ENCODE data around the gene SHH.

SHH gene

DNA sequence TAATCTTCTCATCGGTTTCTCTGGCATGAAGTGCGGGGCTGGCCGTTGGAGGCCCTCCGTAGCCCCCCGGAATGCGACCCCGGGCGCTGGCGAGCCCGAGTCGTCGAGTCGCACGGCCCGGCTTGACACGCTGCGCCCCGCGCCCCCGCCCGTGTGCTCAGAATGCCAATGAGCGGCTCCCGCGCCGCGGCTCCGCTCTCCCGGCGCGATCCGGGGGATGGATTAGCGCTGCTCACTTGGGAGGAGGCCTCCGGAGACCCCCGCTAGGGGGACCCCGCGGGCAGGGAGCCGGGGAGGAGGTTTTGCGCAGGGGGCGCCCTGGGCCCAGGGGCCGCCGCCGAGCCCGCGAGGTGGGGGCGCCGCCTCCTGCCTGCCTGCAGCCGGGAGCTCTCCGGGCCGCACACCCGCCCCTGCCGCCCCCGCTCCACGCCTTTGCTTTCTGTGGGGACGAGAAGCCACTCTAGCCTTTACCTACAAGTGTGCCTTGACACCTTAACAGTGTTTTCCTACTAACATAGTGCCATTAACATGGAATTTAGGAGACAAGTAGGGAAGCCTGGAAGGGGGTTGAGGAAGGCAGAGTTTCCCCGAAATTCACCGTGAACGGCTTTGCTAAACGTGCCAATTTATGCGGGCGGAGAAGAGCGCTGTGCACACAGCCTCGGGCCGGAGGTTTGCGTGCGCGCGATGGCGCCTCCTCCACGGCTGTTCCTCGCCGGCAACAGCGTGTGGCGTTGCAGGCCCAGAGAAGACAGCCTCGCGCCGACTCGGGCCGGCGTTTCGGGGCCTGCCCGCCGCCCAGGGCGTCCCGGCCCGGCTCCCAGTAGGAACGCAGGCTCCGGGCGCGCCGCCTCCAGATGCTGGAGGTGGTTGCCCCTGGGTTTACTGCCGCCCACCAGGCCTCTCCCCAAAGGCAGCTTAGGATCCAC, 7.1 kb downstream of the SHH start:
- peak; percentile 31 for DNase-seq

DNA sequence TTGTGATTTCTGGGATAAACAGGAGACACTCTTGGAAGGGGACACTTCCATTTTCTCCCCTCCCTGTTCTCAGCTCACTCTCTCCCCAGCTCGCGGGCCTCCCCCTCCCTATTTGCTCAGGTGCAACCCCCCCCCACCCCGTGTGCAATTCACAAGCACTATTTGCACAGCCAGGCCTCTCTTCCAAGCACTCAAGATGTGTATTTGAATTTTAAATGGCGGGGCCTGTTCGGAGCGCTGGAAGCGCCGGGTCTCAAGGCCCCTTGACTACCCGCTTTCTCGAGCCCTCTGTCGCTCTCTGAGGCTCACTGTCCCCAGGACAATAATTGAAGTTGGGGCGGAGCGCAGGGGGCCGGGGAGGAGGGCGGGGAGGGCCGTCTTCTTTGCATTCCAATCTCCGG, 7.8 kb downstream of the SHH start:
- DNase-seq = no peak

DNA sequence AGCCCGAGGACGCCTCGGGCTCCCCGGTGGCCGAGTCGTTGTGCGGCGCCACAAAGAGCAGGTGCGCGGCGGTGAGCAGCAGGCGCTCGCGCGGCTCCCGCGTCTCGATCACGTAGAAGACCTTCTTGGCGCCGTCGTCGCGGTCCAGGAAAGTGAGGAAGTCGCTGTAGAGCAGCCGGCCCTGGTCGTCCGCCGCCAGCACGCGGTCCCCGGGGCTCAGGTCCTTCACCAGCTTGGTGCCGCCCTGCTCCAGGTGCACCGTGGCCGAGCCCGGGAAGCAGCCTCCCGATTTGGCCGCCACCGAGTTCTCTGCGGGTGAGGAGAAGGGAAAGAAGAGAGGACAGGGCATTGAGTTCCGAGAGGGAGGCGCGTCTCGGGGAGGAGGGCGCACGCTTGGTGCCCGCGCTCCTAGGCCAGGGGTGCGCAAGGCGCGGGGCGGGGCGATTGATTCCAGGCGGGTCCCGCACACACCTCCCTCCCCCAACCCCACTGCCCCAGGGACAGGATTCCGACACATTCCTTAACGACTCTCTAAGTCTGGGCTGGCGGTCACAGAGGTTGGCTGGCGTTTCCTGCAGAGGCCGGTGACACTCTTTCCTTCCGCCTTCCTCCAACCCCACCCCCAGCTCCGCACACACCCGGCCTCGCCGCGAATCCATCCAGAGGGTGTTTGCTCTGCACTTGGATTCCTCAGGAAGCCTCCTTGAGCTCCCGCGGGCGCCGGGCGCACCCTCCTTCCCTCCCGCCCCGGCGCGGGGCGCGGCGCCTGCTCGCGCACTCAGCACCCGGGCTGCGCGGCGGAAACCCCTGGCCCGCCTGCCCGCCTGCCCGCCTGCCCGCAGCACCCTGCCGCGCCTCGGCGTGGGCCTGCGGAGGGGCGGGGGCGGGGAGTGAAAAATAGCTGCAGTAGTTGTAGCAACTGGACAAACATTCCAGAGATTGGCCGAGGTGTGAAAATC, 8.6 kb downstream of the SHH start:
- DNase-seq = peak; percentile 14

DNA sequence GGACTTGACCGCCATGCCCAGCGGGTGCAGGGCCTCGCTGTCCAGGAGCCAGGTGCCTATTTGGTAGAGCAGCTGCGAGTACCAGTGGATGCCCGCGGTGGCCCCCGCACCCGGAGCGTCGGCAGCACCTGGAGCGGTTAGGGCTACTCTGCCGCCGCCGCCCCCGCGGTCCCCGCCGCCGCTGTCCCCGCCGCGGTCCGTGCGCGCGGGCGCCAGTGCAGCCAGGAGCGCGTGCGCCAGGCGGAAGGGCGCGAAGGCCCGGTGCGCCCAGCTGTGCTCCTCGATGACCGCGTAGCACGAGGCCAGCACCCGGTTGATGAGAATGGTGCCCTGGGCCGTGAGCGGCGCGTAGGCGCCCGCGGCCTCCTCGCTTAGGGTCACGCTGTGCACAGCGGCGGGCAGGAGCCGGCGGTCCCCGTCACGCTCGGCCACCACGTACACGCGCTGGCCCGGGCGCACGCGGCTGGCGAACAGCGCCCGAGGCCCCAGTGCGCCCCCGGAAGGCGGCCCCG, 9.3 kb downstream of the SHH start:
- no peak for DNase-seq

DNA sequence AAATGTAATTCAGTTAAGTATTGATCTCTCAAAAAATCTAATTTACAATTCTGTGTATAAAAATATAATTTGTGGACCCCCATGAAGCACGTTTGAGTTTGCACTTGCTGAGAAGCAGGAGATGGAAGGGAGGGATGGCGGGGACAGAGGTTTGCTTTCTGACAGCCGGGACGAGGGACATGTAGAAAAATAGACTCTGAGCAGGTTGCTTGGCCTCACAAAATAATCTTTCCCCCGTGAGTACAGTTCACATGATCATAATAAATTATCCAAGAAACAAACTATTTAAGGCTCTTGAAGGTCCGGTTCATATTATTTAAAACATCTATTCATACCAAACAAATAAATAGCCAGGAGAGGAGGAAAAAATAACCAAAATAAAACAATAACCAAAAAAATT, 10.0 kb downstream of the SHH start:
- DNase-seq = no peak

DNA sequence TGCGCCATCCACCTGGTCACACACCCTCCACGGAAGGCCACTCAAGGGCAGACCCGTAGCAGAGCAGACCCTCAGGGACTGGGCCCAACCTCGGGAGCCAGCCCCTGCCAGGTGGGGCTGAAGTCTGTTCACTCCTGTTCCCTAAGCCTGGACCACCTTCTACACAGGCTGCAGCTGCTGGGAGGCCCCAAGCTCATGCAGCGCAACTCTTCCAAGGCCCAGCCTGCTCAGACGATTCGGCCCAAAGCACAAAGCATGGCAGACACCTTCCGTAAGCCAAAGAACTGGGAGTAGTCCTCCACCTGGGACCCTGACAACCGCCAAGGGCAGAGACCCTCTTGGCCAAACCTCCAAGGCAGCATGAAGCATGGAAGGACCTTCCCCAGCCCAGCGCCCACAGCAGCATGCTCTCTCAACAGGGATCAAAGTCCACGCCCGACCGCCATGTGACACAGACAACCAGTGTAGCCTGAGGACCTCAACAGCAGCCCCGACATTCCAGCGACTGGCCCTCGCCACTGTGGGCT, 11.5 kb downstream of the SHH start:
- no peak for DNase-seq

- no peak for DNase-seq
These were observed 12.0 kb downstream of the SHH start for GRCh38 chr7:155800301-155800700.

GRCh38 chr7:155799514-155799913, 12.7 kb downstream of the SHH start:
- DNase-seq = no peak

DNA sequence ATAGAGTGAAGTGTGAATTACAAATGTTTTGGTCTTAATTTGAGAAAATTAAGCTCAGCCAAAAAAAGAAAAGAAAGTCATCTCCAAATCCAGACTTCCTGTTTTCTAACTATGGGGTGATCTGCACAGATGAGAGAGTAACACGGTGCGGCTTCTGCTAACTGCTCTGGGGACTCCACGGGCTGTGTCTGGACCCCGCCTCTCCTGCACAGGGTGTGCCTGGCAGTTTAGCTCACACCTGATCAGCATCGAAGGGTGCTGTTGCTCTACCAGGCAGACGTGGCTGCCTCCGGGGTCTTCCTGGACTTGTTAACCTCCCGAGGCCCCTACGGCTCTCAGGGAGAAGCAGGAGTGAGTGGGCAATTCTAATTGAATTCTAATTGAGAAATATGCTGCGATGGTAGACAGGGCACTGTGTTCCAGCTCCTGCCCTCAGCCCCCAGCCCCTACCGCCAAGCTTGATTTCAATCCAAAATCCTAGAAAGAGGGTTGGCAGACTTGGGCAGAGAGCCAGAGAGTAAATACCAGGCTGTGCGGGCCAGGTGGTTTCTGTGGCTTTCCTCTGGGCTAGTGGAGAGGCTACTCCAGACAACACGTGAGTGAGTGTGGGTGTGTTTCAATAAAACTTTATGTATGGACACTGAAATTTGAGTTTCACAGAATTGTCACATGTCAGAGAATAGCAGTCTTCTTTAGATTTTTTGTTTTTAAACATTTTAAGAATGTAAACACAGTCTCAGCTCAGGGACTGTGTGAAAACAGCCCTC, 13.4 kb downstream of the SHH start:
- DNase-seq = no peak

DNA sequence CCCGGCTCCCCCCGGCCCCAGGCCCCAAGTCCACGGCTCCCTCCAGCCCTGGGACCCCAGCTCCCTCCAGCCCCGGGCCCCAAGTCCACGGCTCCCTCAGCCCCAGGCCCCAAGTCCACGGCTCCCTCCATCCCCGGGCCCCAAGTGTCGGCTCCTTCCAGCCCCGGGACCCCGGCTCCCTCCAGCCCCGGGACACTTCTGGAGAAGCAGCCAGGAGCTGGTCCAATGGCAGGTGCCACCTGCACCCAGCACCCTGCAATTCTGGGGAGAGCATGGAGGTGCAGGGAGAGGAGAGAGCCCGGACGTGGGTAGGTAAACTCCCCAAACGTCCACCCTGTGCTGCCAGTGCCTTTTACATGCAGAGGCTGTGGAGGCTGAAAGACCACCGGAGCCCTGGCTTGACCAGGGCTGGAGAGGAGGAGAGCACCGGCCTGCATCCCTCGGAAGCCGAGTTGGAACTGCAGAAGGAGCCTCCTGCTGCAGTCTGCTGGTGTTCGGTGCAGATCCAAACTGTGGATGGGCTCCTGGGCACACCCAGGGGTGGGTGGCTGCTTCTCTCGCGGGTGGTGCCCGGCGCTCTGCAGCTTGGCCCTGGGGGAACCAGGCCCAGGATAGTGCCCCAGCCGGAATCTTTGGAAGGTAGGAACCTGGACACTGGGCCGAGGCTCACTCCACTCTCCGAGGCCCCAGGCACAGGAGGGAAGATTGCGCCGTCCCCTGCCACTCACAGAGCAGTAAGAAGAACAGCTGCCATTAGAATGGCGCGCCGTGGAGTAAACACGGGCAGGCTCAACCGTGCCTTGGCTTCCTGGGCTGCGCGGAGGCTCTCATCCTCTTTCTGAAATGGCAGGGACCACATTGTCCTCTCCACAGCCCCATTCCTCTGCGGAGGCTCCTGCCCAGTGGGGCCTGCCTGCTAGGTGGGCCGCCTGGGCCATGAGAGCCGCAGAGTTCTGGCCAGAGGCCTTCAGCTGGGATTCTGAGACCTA, 14.7 kb downstream of the SHH start:
- no peak for DNase-seq

DNA sequence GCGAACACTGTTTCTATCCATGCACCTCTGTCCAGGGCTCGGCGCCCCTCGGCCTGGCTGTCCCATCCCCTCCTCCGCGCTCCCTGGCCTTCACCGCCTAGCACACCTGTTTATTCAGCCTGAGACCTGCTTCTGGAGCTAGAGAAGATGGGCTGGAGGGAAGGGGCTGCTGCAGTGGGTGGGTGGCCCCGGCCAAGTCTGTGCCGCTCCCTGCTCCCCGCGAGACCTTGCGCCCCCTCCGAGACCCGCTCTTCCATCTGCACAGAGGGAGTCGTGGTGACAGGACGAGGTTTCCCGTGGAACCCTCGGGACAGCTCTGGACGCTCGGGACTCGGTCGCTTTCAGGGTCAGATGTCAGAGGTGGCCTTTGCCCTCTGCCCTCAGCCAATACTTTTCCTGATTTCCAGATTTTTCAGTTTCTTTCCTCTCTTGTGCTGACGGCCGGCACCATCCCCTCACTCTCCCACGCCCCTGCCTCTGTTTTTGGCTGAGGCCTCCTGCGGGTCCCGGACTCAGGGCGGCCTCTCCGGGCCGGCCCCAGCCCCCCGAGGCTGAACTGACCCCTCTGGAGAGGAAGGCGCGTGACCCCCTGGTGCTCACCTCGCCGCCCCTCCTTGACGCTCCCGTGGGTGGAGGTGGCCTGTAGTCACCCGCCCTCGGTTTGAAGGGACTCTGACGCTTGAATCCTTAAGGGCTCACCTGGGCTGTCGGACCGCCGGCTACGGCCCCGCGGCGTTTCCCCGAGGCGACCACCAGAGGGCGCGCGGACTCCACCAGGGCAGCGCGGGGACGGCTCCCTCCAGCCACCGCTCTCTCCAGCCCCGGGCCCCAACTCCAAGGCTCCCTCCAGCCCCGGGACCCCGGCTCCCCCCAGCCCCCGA, 15.6 kb downstream of the SHH start:
- DNase-seq = peak; percentile 41

- DNase-seq = no peak
These were observed 16.3 kb downstream of the SHH start for GRCh38 chr7:155795951-155796350.

- no peak for DNase-seq
These were observed 16.9 kb downstream of the SHH start for GRCh38 chr7:155795401-155795800.

GRCh38 chr7:155794196-155794595, 18.1 kb downstream of the SHH start:
- no peak for DNase-seq

DNA sequence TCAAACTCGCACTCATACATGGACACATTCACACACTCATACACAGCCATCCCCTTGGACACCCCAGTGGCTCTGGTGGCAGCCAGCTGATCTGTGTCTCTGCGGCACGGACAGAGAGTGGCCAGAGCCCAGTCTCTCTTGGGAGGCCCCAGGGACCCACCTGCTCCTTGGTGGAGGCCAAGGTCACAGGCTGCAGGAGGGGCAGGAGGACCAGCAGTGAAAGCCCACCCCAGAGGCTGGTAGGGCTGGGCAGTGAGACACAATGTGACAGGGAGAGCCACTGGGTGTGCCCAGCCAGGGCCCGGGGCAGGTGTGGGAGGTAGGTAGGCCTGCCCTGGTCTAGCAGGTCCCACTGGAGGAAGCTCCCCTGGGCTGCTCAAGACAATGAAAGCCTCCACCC, 18.5 kb downstream of the SHH start:
- no peak for DNase-seq

GRCh38 chr7:155792999-155793560, 19.2 kb downstream of the SHH start:
- DNase-seq = no peak

GRCh38 chr7:155792315-155792960, 19.8 kb downstream of the SHH start:
- no peak for DNase-seq

DNA sequence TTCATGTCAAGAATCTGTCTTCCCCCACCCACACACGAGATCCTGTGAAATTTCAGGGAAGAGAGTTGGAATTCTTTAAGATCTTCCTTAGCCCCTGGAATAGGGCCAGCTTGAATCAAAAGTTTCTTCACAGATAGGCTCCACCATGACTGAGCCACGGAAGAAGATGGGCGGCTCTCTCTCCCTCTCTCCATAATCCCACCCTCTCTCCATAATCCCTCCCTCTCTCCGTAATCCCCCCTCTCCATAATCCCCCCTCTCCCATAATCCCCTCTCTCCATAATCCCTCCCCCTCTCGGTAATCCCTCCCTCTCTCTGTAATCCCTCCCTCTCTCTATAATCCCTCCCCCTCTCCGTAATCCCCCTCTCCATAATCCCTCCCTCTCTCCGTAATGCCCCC, 20.4 kb downstream of the SHH start:
- DNase-seq = no peak

DNA sequence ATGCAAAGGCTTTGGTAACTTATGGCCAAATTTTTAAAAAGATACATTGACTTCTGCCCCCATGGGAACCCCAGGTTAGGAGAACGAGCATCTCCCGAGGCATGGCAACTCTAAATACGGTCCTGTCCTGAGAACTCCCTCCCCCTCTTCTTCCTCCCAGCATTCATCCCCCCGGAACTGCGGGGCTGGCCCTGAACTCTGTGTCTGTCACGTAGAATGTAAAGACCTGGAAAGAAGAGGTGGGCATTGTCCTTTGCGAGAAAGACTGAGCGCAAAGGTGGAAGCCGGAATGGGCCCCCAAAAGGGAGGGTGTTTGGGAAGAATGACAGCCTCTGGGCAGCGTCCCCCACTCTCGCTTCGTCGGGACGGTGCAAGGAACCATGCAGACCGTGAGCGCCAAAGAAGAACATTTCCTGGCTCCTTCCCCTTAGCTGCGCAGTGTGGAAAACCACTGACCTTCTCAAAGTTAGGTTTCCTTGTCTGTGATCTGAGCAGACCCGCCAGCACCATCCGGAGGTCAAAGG, 21.0 kb downstream of the SHH start:
- DNase-seq = no peak
